H7 (cell line): ENCODE data around the gene STEAP2. TPM values are rescaled to one million over a fixed set of nuclear protein-coding genes. Genes with fewer than 3 reads are reported as not detected.

ENCODE experiments used
- DNase-seq: peaks from one replicate; pipeline ENCODE4 v3.0.0; 2012
- H3K27me3 ChIP-seq: 2 replicates; pipeline ENCODE4 v1.6.0; 2011; ENCODE audit warnings: mild to moderate bottlenecking, low read length; ENCODE audit not compliant: control insufficient read depth, insufficient read depth
- H3K36me3 ChIP-seq: replicated peaks from 2 replicates; pipeline ENCODE4 v1.5.1; 2011; ENCODE audit warnings: low read length; ENCODE audit not compliant: control insufficient read depth, insufficient read depth
- H3K4me3 ChIP-seq: 2 replicates; pipeline ENCODE4 v1.5.1; 2011; ENCODE audit warnings: low read depth, mild to moderate bottlenecking, control low read depth, low read length, moderate library complexity; ENCODE audit not compliant: insufficient read depth
- total RNA-seq: library from RNA; depleted of rRNA; stranded (reverse); fragments of >200 nt; shearing (Covaris generic); gene quantifications from 2 replicates; pipeline ENCODE4 v1.2.3, GENCODE V29; 2014

The STEAP2 gene
- total RNA-seq, 1 experiment from 2014 or later: 8.8 TPM

GRCh38 chr7:90213521-90213920, 2.0 kb downstream of the STEAP2 start:
- DNase-seq: no peak
- no peaks in the 10 kb centered on the region for H3K36me3 ChIP-seq
- no peak overlapping the region for H3K4me3 ChIP-seq
- no peaks in the 10 kb centered on the region for H3K27me3 ChIP-seq

- Histone ChIP-seq H3K36me3 (no peaks in the 10 kb centered on the region), H3K27me3 (no peaks in the 10 kb centered on the region), H3K4me3 (no peak overlapping the region)
- DNase-seq: peak; percentile 10
Observed at GRCh38 chr7:90216080-90216674, 4.6 kb downstream of the STEAP2 start.

- H3K4me3 ChIP-seq: no peak overlapping the region
- H3K27me3 ChIP-seq: no peaks in the 10 kb centered on the region
- H3K36me3 ChIP-seq: no peaks in the 10 kb centered on the region
- DNase-seq: no peak
Observed at GRCh38 chr7:90216771-90217170, 5.2 kb downstream of the STEAP2 start.

GRCh38 chr7:90222390-90222789, 10.8 kb downstream of the STEAP2 start:
- Histone ChIP-seq H3K36me3 (no peaks in the 10 kb centered on the region), H3K4me3 (no peak overlapping the region), H3K27me3 (no peaks in the 10 kb centered on the region)
- no peak for DNase-seq

- H3K36me3 ChIP-seq: no peaks in the 10 kb centered on the region
- DNase-seq: no peak
- no peaks in the 10 kb centered on the region for H3K27me3 ChIP-seq
- H3K4me3 ChIP-seq: no peak overlapping the region
Observed at GRCh38 chr7:90222811-90223725, 11.5 kb downstream of the STEAP2 start.

- Histone ChIP-seq H3K27me3 (no peaks in the 10 kb centered on the region), H3K4me3 (no peak overlapping the region)
- DNase-seq: no peak
Observed at GRCh38 chr7:90224195-90224594, 12.7 kb downstream of the STEAP2 start.

GRCh38 chr7:90225181-90225580, 13.6 kb downstream of the STEAP2 start:
- no peak for DNase-seq
- Histone ChIP-seq H3K4me3 (no peak overlapping the region), H3K36me3 (no peaks in the 10 kb centered on the region), H3K27me3 (no peaks in the 10 kb centered on the region)

More at GRCh38 chr7:90224195-90224594, 12.7 kb downstream of the STEAP2 start:
- H3K36me3 ChIP-seq: no peaks in the 10 kb centered on the region

GRCh38 chr7:90225601-90226000, 14.1 kb downstream of the STEAP2 start:
- Histone ChIP-seq H3K36me3 (no peaks in the 10 kb centered on the region), H3K27me3 (no peaks in the 10 kb centered on the region), H3K4me3 (no peak overlapping the region)
- DNase-seq: no peak

- no peak for DNase-seq
- H3K4me3 ChIP-seq: no peak overlapping the region
Observed at GRCh38 chr7:90227259-90227658, 15.7 kb downstream of the STEAP2 start.

GRCh38 chr7:90229682-90230081, 18.1 kb downstream of the STEAP2 start:
- Histone ChIP-seq H3K36me3 (no peaks in the 10 kb centered on the region; the same call in 1 of the 2 replicates), H3K27me3 (no peaks in the 10 kb centered on the region), H3K4me3 (no peak overlapping the region)
- no peak for DNase-seq

More at GRCh38 chr7:90227259-90227658, 15.7 kb downstream of the STEAP2 start:
- no peaks in the 10 kb centered on the region for H3K36me3 ChIP-seq
- no peaks in the 10 kb centered on the region for H3K27me3 ChIP-seq

GRCh38 chr7:90230834-90231233, 19.3 kb downstream of the STEAP2 start:
- no peak for DNase-seq
- Histone ChIP-seq H3K27me3 (no peaks in the 10 kb centered on the region), H3K36me3 (no peaks in the 10 kb centered on the region; the same call in 1 of the 2 replicates), H3K4me3 (no peak overlapping the region)

- Histone ChIP-seq H3K36me3 (no peaks in the 10 kb centered on the region; the same call in 1 of the 2 replicates), H3K4me3 (no peak overlapping the region), H3K27me3 (no peaks in the 10 kb centered on the region)
- no peak for DNase-seq
Observed at GRCh38 chr7:90231304-90231703, 19.8 kb downstream of the STEAP2 start.

- Histone ChIP-seq H3K27me3 (no peaks in the 10 kb centered on the region), H3K36me3 (peaks cover 1% of the 10 kb centered on the region; the same call in 1 of the 2 replicates), H3K4me3 (no peak overlapping the region)
- no peak for DNase-seq
Observed at GRCh38 chr7:90232430-90232829, 20.9 kb downstream of the STEAP2 start.

- DNase-seq: no peak
- H3K27me3 ChIP-seq: no peaks in the 10 kb centered on the region
- H3K4me3 ChIP-seq: no peak overlapping the region
- H3K36me3 ChIP-seq: peaks cover 1% of the 10 kb centered on the region; the same call in 1 of the 2 replicates
Observed at GRCh38 chr7:90233569-90233968, 22.0 kb downstream of the STEAP2 start.

- H3K4me3 ChIP-seq: no peak overlapping the region
- H3K27me3 ChIP-seq: no peaks in the 10 kb centered on the region
- DNase-seq: no peak
- H3K36me3 ChIP-seq: peaks cover 1% of the 10 kb centered on the region; the same call in 1 of the 2 replicates
Observed at GRCh38 chr7:90236721-90237289, 25.3 kb downstream of the STEAP2 start.
